SHP77 (cell line): ENCODE results near the gene RPRD2.
"Not testable (repeated sequence)": the region's sequence is repeated elsewhere in the genome, so short reads cannot be mapped to it uniquely, and the experiment has no call there.

ENCODE experiments used
- DNase-seq, 2 experiments: peaks; one replicate each; lab custom pipeline; 2025; lab: John Stamatoyannopoulos, UW

RPRD2 gene

GRCh38 chr1:150389650-150390049 lies 25.7 kb downstream of the RPRD2 start:
- no peak for DNase-seq

- DNase-seq, result no peak
Observed at GRCh38 chr1:150392627-150393026, 28.7 kb downstream of the RPRD2 start.

GRCh38 chr1:150395115-150395514 lies 31.2 kb downstream of the RPRD2 start:
- not testable (repeated sequence) for DNase-seq

- DNase-seq, result no peak
Observed at GRCh38 chr1:150397392-150398032, 33.6 kb downstream of the RPRD2 start.

GRCh38 chr1:150404465-150404864 lies 40.5 kb downstream of the RPRD2 start:
- no peak for DNase-seq

- no peak for DNase-seq
Observed at GRCh38 chr1:150405660-150406059, 41.7 kb downstream of the RPRD2 start.

- no peak for DNase-seq
Observed at GRCh38 chr1:150406483-150406882, 42.5 kb downstream of the RPRD2 start.

GRCh38 chr1:150407330-150407729 lies 43.4 kb downstream of the RPRD2 start:
- no peak for DNase-seq

- no peak for DNase-seq
Observed at GRCh38 chr1:150408800-150409199, 44.9 kb downstream of the RPRD2 start.

GRCh38 chr1:150409504-150410362 lies 45.8 kb downstream of the RPRD2 start:
- no peak for DNase-seq

GRCh38 chr1:150410582-150411101 lies 46.7 kb downstream of the RPRD2 start:
- DNase-seq, result no peak

- DNase-seq, result no peak
Observed at GRCh38 chr1:150414592-150414991, 50.6 kb downstream of the RPRD2 start.

GRCh38 chr1:150415800-150416199 lies 51.9 kb downstream of the RPRD2 start:
- no peak for DNase-seq

GRCh38 chr1:150420560-150421265 lies 56.8 kb downstream of the RPRD2 start:
- no peak for DNase-seq

- DNase-seq, result no peak
Observed at GRCh38 chr1:150422541-150422940, 58.6 kb downstream of the RPRD2 start.

GRCh38 chr1:150429805-150430204 lies 65.9 kb downstream of the RPRD2 start:
- no peak for DNase-seq

- DNase-seq, result no peak
Observed at GRCh38 chr1:150441121-150441520, 77.2 kb downstream of the RPRD2 start.

GRCh38 chr1:150444232-150444631 lies 80.3 kb downstream of the RPRD2 start:
- DNase-seq, result no peak

GRCh38 chr1:150456146-150456647 lies 92.2 kb downstream of the RPRD2 start:
- no peak for DNase-seq

- DNase-seq, result peak; percentile 74 to 88
Observed at GRCh38 chr1:150464422-150464826, 100.5 kb downstream of the RPRD2 start.

GRCh38 chr1:150466964-150467363 lies 103.0 kb downstream of the RPRD2 start:
- DNase-seq, result no peak

- DNase-seq, result no peak
Observed at GRCh38 chr1:150469291-150469690, 105.3 kb downstream of the RPRD2 start.
